Measurements from ENCODE around the gene PGLYRP2.

- no peak for TF ChIP-seq CTCF (IDR thresholded peaks at IDR 0.05; ENCODE audit: insufficient read depth, low read depth, low read length)
- no peak for TF ChIP-seq EZH2 (IDR thresholded peaks at IDR 0.05; ENCODE audit: insufficient read depth, low read length)
Observed at GRCh38 chr19:15422296-15423075, 56.8 kb downstream of the PGLYRP2 start.
